Neutrophil (primary cell): ENCODE measurements around the gene SLC10A7.

Source experiments
- H3K27ac ChIP-seq: fragments of 200-600 bp; sonication (generic); 2 replicates; pipeline ENCODE4 v1.5.1; 2016; ENCODE audit warnings: mild to moderate bottlenecking, moderate library complexity
- H3K27me3 ChIP-seq: fragments of 200-600 bp; sonication (generic); 2 replicates; pipeline ENCODE4 v1.6.0; 2016; ENCODE audit warnings: mild to moderate bottlenecking
- H3K36me3 ChIP-seq: fragments of 200-600 bp; sonication (generic); 2 replicates; pipeline ENCODE4 v1.5.1; 2017
- H3K4me1 ChIP-seq, 2 experiments: fragments of 200-600 bp in 1 of 2; sonication (generic) in 1 of 2; 1 replicate in 1 of 2; 2 replicates in 1 of 2; pipeline versions ENCODE4 v1.5.1 to v1.6.1; 2013 to 2016; ENCODE audit warnings: low read depth in 1 of 2, low read length in 1 of 2, mild to moderate bottlenecking in 1 of 2, moderate library complexity in 1 of 2; ENCODE audit not compliant: control insufficient read depth in 1 of 2, insufficient read depth in 1 of 2
- H3K4me3 ChIP-seq, 2 experiments: fragments of 200-600 bp in 1 of 2; sonication (generic) in 1 of 2; 1 replicate in 1 of 2; 2 replicates in 1 of 2; pipeline ENCODE4 v1.5.1; 2013 to 2016; ENCODE audit warnings: low read depth in 1 of 2, low read length in 1 of 2, mild to moderate bottlenecking in 1 of 2, moderate library complexity in 1 of 2
- H3K9me3 ChIP-seq: fragments of 200-600 bp; sonication (generic); 2 replicates; pipeline ENCODE4 v1.5.1; 2016
- TF ChIP-seq, protein P1 (sequence below): fragments of 200-600 bp; sonication (generic); IDR thresholded peaks from 2 replicates; pipeline ENCODE4 v1.5.1; 2016; ENCODE audit warnings: antibody characterized with exemption

The SLC10A7 gene

DNA sequence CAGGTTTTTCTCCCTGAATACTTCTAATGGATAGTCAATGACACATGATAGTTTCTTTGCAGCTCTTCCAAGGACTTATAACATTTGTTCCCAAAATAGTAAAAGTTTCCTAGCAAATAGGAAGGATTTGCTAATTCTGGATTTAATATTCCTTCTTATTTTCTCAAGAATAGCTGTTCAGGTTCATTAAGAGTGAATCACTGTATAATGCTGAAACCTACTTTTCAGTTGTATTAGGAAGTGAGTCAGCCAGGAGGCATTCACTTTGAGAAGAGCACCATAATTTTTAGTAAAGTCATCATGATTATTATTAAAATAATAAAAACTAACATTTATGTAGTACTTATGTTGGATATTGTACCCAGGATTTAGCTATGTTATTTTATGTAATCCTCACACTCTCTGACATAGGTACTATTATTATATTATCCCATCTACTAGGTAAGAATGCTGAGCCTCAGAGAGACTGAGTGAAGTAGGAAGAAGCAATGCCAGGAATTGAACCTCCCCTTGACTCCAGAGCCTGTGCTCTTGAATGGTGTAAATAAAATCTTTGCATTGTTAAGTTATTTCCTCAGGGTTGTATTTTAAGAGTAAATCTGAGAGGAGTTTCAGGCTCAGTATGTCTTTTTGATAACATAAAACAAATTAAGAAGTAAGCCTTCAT lies 192.6 kb downstream of the SLC10A7 start:
- Histone ChIP-seq H3K4me3 (no peak overlapping the region), H3K27ac (no peak overlapping the region), H3K36me3 (no peaks in the 10 kb centered on the region), H3K4me1 (no peaks in the 10 kb centered on the region), H3K9me3 (no peaks in the 10 kb centered on the region), H3K27me3 (no peaks in the 10 kb centered on the region)
- TF ChIP-seq, protein P1, sequence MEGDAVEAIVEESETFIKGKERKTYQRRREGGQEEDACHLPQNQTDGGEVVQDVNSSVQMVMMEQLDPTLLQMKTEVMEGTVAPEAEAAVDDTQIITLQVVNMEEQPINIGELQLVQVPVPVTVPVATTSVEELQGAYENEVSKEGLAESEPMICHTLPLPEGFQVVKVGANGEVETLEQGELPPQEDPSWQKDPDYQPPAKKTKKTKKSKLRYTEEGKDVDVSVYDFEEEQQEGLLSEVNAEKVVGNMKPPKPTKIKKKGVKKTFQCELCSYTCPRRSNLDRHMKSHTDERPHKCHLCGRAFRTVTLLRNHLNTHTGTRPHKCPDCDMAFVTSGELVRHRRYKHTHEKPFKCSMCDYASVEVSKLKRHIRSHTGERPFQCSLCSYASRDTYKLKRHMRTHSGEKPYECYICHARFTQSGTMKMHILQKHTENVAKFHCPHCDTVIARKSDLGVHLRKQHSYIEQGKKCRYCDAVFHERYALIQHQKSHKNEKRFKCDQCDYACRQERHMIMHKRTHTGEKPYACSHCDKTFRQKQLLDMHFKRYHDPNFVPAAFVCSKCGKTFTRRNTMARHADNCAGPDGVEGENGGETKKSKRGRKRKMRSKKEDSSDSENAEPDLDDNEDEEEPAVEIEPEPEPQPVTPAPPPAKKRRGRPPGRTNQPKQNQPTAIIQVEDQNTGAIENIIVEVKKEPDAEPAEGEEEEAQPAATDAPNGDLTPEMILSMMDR = no peak

DNA sequence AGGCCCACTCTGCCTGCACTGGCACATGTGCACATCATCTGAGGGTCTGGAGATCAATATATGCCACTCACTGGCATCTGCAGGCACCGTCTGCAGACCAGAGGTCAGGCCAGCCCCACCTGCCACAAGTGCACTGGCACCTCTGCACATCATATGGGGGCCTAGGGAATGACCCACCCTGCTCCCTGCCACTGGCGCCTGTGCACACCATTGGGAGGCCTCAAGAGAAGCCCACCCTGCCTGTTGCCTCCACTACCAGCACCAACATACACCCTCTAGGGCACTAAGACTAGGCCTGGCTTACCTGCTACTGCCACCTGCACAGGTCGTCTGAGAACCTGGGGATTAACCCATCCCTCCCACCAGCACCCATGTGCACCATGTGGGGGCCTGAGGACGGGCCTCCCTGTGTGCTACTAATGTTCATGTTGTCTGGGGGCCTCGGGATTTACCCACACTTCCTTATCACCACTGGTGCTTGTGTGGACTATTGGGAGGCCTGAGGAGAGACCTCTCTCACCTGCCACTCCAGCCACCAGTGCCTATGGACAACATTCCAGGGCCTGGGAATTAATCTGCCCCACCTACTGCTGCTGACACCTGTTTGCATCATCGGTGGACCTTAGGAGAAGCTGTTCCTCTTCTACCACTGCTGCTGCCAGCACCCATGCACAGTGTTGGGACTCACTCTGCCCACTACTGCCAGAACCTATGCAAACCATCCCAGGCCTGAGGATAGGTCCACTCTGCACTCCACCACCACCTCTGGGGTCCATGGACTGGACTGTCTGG lies 193.7 kb downstream of the SLC10A7 start:
- Histone ChIP-seq H3K9me3 (no peaks in the 10 kb centered on the region), H3K4me1 (no peaks in the 10 kb centered on the region), H3K27me3 (no peaks in the 10 kb centered on the region), H3K36me3 (no peaks in the 10 kb centered on the region), H3K27ac (no peak overlapping the region), H3K4me3 (no peak overlapping the region)
- TF ChIP-seq, protein P1 = no peak

DNA sequence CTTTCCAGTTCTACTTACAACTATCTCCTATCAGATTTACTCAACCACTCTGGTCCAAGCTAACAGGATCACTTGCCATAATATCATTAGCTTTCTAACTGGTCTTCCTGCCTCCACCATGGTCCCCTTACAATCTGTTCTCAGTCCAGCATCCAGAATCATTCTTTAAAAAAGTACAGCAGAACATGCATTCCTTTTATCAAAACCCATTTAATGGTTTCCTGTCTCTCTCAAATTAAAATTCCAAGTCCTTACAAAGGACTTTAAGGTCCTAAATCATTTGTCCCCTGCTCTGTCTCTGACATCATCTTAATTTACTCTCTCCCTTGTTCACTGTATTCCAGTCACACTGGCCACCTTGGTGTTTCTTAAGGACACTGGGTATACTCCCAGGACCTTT lies 202.8 kb downstream of the SLC10A7 start:
- no peaks in the 10 kb centered on the region for H3K27me3 ChIP-seq
- no peaks in the 10 kb centered on the region for H3K4me1 ChIP-seq
- H3K36me3 ChIP-seq = no peaks in the 10 kb centered on the region
- no peak overlapping the region for H3K4me3 ChIP-seq
- H3K27ac ChIP-seq = no peak overlapping the region
- TF ChIP-seq, protein P1 = no peak
- no peaks in the 10 kb centered on the region for H3K9me3 ChIP-seq

DNA sequence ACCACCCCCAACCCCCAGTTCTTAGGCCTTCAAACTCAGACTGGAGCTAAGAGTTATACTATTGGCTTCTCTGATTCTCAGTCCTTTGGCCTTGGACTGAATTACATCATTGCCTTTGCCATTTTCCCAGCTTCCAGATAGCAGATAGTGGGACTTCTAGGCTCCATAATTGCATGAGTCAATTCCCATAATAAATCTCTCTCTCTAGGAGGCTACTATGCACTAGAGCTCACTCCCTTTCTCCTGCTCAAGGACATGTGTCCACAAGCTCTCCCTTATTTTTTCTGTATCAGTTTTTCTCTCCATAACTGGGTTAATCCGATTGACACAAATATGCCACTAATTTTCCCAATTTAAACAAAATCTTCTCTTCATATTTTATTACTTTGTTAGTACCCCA lies 204.0 kb downstream of the SLC10A7 start:
- TF ChIP-seq, protein P1 = no peak
- Histone ChIP-seq H3K36me3 (no peaks in the 10 kb centered on the region), H3K9me3 (no peaks in the 10 kb centered on the region), H3K27me3 (no peaks in the 10 kb centered on the region), H3K27ac (no peak overlapping the region), H3K4me3 (no peak overlapping the region), H3K4me1 (no peaks in the 10 kb centered on the region)

DNA sequence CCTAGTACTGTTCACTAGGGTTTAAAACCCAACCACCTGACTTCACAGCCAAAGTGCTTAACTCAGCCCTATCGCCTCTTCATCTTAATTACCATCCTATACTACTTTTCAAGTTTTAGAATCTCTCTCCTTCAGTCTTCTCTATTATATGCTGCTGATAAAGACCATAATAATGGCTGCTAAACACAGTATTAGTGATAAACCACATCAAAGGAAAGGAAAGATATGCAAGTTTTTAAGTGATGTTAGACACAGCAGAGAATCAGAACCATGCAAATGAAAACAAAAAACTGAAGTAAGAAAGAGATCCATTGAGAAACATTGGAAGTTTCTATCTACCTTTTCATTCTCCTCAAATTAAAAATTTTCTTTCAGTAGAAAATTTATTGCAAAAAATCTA lies 206.6 kb downstream of the SLC10A7 start:
- no peak overlapping the region for H3K27ac ChIP-seq
- TF ChIP-seq, protein P1 = no peak

More for the DNA sequence above, 206.6 kb downstream of the SLC10A7 start:
- Histone ChIP-seq H3K27me3 (no peaks in the 10 kb centered on the region), H3K36me3 (no peaks in the 10 kb centered on the region), H3K4me1 (no peaks in the 10 kb centered on the region), H3K9me3 (no peaks in the 10 kb centered on the region), H3K4me3 (no peak overlapping the region)
